Gastroesophageal sphincter (tissue), 4 donors: ENCODE measurements around the gene SLC39A12. TPM values are rescaled to one million over a fixed set of nuclear protein-coding genes. Genes with fewer than 3 reads are reported as not detected.
A peak's percentile ranks its signal among the peaks of the same experiment; 100 is the strongest.

ENCODE experiments used
- ATAC-seq: fragments of 150-250 bp; one replicate; pipeline ENCODE4 v1.9.1; 2016; ENCODE audit warnings: mild to moderate bottlenecking, moderate library complexity
- H3K27ac ChIP-seq, 4 donors: fragments of 200-600 bp; sonication (generic) in 3 of 4; 1 replicate in 3 of 4; 2 replicates in 1 of 4; pipeline ENCODE4 v1.5.1; 2016 to 2019
- H3K27me3 ChIP-seq: fragments of 200-600 bp; sonication (generic); one replicate; pipeline ENCODE4 v1.5.1; 2019
- H3K36me3 ChIP-seq, 2 donors: fragments of 200-600 bp; sonication (generic); one replicate each; pipeline ENCODE4 v1.5.1; 2019; ENCODE audit warnings: control low read depth in 1 of 2
- H3K4me1 ChIP-seq, 3 donors: fragments of 200-600 bp; sonication (generic); 1 replicate in 2 of 3; 2 replicates in 1 of 3; pipeline ENCODE4 v1.5.1; 2016 to 2019; ENCODE audit warnings: control low read depth in 2 of 3
- H3K4me3 ChIP-seq, 2 donors: fragments of 200-600 bp; sonication (generic); one replicate each; pipeline ENCODE4 v1.5.1; 2019; ENCODE audit warnings: mild to moderate bottlenecking in 1 of 2, moderate library complexity in 1 of 2
- H3K9me3 ChIP-seq, 3 donors: fragments of 200-600 bp; sonication (generic); one replicate each; pipeline ENCODE4 v1.5.1; 2017 to 2019; ENCODE audit warnings: control low read depth in 2 of 3
- EP300 ChIP-seq: sonication (generic); formaldehyde crosslinking; IDR thresholded peaks from one replicate; pipeline ENCODE4 v1.6.1; 2017; ENCODE audit warnings: antibody characterized with exemption, mild to moderate bottlenecking
- POLR2A ChIP-seq, 2 donors: fragments of 450-650 bp; IDR thresholded peaks; one replicate each; pipeline ENCODE4 v1.6.1; 2017; ENCODE audit warnings: antibody characterized with exemption in 2 of 2, mild to moderate bottlenecking in 2 of 2, moderate library complexity in 1 of 2
- POLR2AphosphoS5 ChIP-seq: sonication (generic); formaldehyde crosslinking; IDR thresholded peaks from one replicate; pipeline ENCODE4 v1.6.1; 2017; ENCODE audit warnings: antibody characterized with exemption
- WGBS, 2 donors: methylation state at CpG; one replicate each; pipeline ENCODE4 v1.1.5; 2018; ENCODE audit warnings: low coverage in 1 of 2; 5-methylcytosine and 5-hydroxymethylcytosine counted together
- total RNA-seq, 4 donors: library from RNA; depleted of rRNA; stranded (reverse); fragments of >200 nt; gene quantifications; one replicate each; pipeline ENCODE4 v1.1.0, GENCODE V29; 2016
- TF ChIP-seq, protein P1 (sequence below), 4 experiments: fragments of 200-600 bp in 2 of 4; fragments of 450-650 bp in 2 of 4; sonication (generic) in 1 of 4; IDR thresholded peaks; one replicate each; pipeline ENCODE4 v1.5.1; 2017 to 2019; ENCODE audit warnings: antibody characterized with exemption in 4 of 4, mild to moderate bottlenecking in 2 of 4, moderate library complexity in 2 of 4

SLC39A12 gene
- total RNA-seq, 4 donors from 2014 or later, result 0.12 TPM; not detected in 3

DNA sequence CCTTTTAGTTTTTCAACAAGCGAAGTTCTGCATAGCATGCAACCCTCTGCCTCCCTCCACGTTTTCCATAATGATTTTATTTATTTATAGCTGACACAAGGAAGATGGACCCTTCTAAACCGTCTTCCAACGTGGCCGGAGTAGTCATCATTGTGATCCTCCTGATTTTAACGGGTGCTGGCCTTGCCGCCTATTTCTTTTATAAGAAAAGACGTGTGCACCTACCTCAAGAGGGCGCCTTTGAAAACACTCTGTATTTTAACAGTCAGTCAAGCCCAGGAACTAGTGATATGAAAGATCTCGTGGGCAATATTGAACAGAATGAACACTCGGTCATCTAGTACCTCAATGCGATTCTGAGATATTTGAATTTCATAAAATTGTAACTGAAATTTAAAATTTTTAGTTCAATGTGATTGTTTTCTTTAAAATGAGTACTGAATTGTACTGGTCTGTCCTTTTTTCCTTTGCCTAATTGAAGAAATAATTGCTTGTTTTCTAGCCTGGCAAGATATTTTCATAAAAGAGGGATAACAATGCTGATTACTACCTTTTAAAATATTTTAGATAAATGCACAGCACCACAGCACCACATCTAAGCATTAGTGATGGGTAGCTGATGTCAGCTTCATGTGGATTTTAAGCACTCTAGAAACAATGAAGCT is 41.5 kb upstream of the SLC39A12 start:
- peak; percentile 53 for ATAC-seq
- H3K27me3 ChIP-seq, result no peaks in the 10 kb centered on the region
- H3K4me3 ChIP-seq, result no peak overlapping the region
- H3K4me1 ChIP-seq, result peaks cover 0 to 43% (median 2%) of the 10 kb centered on the region in 3 donors
- no peaks in the 10 kb centered on the region for H3K36me3 ChIP-seq
- WGBS, 2 donors, result 14 to 32% methylated on average over 5 to 12 of the region's 12 CpGs
- TF ChIP-seq POLR2AphosphoS5, result no peak
- TF ChIP-seq, protein P1, sequence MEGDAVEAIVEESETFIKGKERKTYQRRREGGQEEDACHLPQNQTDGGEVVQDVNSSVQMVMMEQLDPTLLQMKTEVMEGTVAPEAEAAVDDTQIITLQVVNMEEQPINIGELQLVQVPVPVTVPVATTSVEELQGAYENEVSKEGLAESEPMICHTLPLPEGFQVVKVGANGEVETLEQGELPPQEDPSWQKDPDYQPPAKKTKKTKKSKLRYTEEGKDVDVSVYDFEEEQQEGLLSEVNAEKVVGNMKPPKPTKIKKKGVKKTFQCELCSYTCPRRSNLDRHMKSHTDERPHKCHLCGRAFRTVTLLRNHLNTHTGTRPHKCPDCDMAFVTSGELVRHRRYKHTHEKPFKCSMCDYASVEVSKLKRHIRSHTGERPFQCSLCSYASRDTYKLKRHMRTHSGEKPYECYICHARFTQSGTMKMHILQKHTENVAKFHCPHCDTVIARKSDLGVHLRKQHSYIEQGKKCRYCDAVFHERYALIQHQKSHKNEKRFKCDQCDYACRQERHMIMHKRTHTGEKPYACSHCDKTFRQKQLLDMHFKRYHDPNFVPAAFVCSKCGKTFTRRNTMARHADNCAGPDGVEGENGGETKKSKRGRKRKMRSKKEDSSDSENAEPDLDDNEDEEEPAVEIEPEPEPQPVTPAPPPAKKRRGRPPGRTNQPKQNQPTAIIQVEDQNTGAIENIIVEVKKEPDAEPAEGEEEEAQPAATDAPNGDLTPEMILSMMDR (IDR thresholded peaks at IDR 0.05), result peak; percentile 57 to 72 (median 58)
- no peaks in the 10 kb centered on the region for H3K9me3 ChIP-seq
- H3K27ac ChIP-seq, result no peak overlapping the region

DNA sequence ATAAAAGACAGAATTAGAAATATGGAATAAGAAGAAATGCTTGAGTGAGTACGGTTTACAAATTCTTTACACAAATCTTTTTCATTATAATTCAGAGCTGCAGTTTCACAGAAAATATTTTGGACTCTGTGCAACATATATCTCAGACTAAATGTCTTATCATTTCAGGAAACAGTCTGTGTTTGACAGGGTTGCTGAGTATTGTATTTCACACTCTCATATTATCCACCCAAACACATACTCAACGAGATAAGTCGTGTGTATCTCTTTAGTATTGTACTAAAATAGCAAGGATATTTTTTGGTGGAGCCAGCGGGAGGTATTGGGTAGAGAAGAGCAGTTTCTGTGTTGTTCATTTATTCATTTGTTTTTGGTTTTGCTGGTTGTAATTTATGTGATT is 39.0 kb upstream of the SLC39A12 start:
- 15 to 19% methylated on average over 4 of the region's 4 CpGs for WGBS, 2 donors

DNA sequence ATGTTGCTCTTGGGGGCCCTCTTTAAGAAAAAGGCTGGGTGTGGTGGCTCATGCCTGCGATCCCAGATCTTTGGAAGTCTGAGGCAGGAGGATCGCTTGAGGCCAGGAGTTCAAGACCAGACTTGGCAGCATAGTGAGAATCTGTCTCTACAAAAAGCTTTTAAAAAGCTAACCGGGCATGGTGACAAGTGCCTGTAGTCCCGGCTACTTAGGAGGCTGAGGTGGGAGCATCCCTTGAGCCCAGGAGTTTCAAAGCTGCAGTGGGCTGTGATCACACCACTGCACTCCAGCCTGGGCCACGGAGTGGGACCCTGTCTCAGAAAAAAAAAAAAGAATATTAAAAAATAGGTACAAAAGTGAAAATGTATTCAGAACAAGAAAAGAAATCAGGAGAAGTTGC is 38.1 kb upstream of the SLC39A12 start:
- Histone ChIP-seq H3K4me3 (no peak overlapping the region), H3K4me1 (peaks cover 0 to 48% (median 2%) of the 10 kb centered on the region in 3 donors), H3K27me3 (no peaks in the 10 kb centered on the region), H3K9me3 (no peaks in the 10 kb centered on the region), H3K27ac (peak overlapping the region in 3 of 4 donors; percentile 23 to 46 (median 45)), H3K36me3 (no peaks in the 10 kb centered on the region)
- ATAC-seq, result no peak
- whole genome bisulfite sequencing, 2 donors, result 40 to 100% methylated on average over 1 to 5 of the region's 5 CpGs
- TF ChIP-seq POLR2A (IDR thresholded peaks at IDR 0.05) (no peak), EP300 (no peak), POLR2AphosphoS5 (no peak)
- TF ChIP-seq, protein P1 (IDR thresholded peaks at IDR 0.05), result no peak

More for the DNA sequence above, 39.0 kb upstream of the SLC39A12 start:
- H3K4me3 ChIP-seq, result no peak overlapping the region
- TF ChIP-seq EP300 (no peak), POLR2A (IDR thresholded peaks at IDR 0.05) (no peak), POLR2AphosphoS5 (no peak)
- TF ChIP-seq, protein P1 (IDR thresholded peaks at IDR 0.05), result no peak
- H3K27ac ChIP-seq, result peak overlapping the region in 2 of 4 donors; percentile 45 to 46
- peaks cover 0 to 48% (median 2%) of the 10 kb centered on the region in 3 donors for H3K4me1 ChIP-seq
- no peak for ATAC-seq
- no peaks in the 10 kb centered on the region for H3K9me3 ChIP-seq
- no peaks in the 10 kb centered on the region for H3K27me3 ChIP-seq
- no peaks in the 10 kb centered on the region for H3K36me3 ChIP-seq

DNA sequence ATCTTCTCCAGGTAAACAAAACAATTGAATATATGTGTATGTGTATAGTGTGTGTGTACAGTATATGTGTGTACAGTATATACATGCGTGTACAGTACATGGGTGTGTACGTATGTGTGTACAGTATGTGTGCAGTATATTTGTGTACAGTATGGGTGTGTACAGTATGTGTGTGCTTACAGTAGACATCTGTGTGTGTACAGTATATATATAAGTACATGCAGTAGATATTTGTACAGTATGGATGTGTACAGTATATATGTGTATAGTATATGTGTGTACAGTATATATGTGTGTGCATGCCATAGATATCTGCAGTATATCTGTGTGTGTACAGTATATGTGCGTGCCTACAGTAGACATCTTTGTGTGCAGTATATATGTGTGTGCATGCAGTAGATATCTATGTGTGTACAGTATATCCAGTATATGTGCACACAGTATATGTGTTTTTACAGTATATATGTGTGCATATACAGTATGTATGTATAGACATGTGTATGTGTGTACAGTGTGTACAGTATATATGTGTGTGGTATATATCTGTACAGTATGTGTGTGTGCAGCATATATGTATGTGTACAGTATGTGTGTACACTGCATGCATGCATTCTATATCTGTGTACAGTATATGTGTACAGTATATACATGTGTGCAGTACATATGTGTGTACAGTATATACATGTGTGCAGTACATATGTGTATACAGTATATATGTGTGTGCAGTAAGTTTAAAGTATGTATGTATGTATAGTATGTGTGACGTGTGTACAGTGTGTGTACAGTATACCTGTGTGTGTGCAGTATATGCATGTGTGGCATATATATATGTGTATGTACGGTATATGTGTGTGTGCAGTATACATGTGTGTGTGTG is 37.3 kb upstream of the SLC39A12 start:
- Histone ChIP-seq H3K36me3 (no peaks in the 10 kb centered on the region), H3K4me1 (peaks cover 0 to 44% (median 2%) of the 10 kb centered on the region in 3 donors), H3K27me3 (no peaks in the 10 kb centered on the region), H3K27ac (peak overlapping the region in 1 of 4 donors; percentile 35), H3K4me3 (no peak overlapping the region), H3K9me3 (no peaks in the 10 kb centered on the region)
- WGBS, 2 donors, result 73 to 88% methylated on average over 5 of the region's 5 CpGs
- ATAC-seq, result no peak
- TF ChIP-seq POLR2AphosphoS5 (no peak), POLR2A (IDR thresholded peaks at IDR 0.05) (no peak), EP300 (no peak)
- TF ChIP-seq, protein P1 (IDR thresholded peaks at IDR 0.05), result no peak
